Measurements from ENCODE around the gene IRGC.

DNA sequence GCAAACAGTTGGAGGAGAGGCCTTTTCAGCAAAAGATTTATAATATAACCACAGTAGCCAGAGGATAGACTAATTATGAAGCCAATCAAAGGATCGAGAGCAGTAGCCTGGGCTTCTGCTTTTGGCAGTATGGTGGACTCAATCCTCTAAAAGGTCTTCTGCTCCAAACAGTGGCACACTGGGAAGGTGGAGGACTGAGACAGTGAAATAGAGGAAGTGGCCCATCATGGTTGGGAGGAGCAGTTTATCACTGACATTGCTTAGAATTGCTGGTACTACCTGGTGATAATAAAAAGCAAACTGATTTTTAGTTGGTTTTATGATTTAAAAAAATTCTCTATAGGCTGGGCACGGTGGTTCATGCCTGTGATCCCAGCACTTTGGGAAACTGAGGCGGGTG lies 25.0 kb upstream of the IRGC start:
- TF ChIP-seq, protein P1, sequence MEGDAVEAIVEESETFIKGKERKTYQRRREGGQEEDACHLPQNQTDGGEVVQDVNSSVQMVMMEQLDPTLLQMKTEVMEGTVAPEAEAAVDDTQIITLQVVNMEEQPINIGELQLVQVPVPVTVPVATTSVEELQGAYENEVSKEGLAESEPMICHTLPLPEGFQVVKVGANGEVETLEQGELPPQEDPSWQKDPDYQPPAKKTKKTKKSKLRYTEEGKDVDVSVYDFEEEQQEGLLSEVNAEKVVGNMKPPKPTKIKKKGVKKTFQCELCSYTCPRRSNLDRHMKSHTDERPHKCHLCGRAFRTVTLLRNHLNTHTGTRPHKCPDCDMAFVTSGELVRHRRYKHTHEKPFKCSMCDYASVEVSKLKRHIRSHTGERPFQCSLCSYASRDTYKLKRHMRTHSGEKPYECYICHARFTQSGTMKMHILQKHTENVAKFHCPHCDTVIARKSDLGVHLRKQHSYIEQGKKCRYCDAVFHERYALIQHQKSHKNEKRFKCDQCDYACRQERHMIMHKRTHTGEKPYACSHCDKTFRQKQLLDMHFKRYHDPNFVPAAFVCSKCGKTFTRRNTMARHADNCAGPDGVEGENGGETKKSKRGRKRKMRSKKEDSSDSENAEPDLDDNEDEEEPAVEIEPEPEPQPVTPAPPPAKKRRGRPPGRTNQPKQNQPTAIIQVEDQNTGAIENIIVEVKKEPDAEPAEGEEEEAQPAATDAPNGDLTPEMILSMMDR (IDR thresholded peaks at IDR 0.05), result no peak
- TF ChIP-seq POLR2A (IDR thresholded peaks at IDR 0.05; ENCODE audit: low read depth) (no peak), POLR2AphosphoS5 (IDR thresholded peaks at IDR 0.05) (no peak)

All from esophagus muscularis mucosa (tissue), 3 donors.